IPS-18a (cell line): ENCODE results near the gene ENPP5.

Experiments used
- H3K27ac ChIP-seq: one replicate; pipeline ENCODE4 v1.5.1; 2013; ENCODE audit warnings: low read length
- H3K27me3 ChIP-seq: one replicate; pipeline ENCODE4 v1.6.1; 2013; ENCODE audit warnings: mild to moderate bottlenecking, low read length; ENCODE audit not compliant: control insufficient read depth, insufficient read depth
- H3K36me3 ChIP-seq: one replicate; pipeline ENCODE4 v1.6.1; 2013; ENCODE audit warnings: low read depth, low read length; ENCODE audit not compliant: control insufficient read depth
- H3K4me1 ChIP-seq: one replicate; pipeline ENCODE4 v1.6.1; 2013; ENCODE audit warnings: low read depth, low read length; ENCODE audit not compliant: control insufficient read depth
- H3K4me3 ChIP-seq: one replicate; pipeline ENCODE4 v1.5.1; 2013; ENCODE audit warnings: low read length
- H3K9ac ChIP-seq: one replicate; pipeline ENCODE4 v1.6.1; 2013; ENCODE audit warnings: mild to moderate bottlenecking, low read length, moderate library complexity
- H3K9me3 ChIP-seq: one replicate; pipeline ENCODE4 v1.6.1; 2013; ENCODE audit warnings: low read depth, low read length; ENCODE audit not compliant: control insufficient read depth

The ENPP5 gene, protein sequence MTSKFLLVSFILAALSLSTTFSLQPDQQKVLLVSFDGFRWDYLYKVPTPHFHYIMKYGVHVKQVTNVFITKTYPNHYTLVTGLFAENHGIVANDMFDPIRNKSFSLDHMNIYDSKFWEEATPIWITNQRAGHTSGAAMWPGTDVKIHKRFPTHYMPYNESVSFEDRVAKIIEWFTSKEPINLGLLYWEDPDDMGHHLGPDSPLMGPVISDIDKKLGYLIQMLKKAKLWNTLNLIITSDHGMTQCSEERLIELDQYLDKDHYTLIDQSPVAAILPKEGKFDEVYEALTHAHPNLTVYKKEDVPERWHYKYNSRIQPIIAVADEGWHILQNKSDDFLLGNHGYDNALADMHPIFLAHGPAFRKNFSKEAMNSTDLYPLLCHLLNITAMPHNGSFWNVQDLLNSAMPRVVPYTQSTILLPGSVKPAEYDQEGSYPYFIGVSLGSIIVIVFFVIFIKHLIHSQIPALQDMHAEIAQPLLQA

DNA sequence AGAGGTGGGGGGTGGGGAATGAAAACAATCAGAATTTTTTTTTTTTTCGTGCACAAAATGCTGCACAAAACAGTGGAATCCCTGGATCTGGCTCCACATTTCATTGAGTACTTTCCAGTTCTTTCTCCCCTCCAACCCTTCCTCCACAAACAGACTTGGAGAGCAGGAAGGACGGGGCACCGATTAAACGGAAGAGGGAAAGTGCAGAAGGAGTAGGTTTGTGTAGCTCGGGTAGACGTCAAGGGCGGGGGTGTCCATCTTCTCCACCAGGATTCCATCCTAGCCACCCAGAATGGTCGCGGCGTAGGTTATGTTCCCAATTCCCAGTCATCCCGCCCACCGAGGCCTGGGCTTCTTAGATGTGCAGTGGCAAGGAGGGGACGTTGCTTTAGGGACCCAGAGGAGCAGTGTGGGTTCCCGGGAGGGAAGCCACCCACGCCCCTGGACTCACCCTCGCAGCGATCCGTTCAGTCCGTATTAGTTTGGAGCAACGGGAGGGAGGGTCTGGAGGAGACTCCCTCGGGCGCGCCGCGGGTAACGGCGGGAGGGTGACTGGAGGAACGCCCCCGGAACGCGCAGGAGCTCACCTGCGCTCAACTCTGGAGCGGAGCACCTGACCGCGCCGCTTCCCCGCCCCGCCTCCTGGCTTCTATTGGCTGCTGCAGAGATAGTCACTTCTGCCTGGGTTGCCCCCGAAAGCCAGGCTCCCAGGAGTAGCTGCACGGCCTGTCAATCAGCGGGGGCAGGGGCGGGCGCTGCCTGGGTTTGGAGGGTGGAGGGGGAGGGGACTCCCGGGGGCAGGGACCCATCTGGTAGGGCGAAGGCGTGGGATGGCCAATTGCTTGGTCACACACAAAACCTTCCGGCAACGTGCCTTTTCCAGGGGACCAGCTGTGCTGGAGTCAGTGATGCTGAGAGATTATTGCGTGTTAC, at the start of gene ENPP5:
Gene ENPP5 (minus strand): TSS at position 624 of the 933 bp plus-strand sequence. CDS start 2,718 bp downstream, outside the sequence.
- Histone ChIP-seq H3K4me3 (peak within 1 kb of the TSS; percentile 95), H3K4me1 (no peaks in the 10 kb centered on the region), H3K27ac (peak within 1 kb of the TSS; percentile 51), H3K9ac (peak within 1 kb of the TSS; percentile 71), H3K27me3 (no peaks in the 10 kb centered on the region), H3K36me3 (no peaks in the 10 kb centered on the region), H3K9me3 (no peaks in the 10 kb centered on the region)

DNA sequence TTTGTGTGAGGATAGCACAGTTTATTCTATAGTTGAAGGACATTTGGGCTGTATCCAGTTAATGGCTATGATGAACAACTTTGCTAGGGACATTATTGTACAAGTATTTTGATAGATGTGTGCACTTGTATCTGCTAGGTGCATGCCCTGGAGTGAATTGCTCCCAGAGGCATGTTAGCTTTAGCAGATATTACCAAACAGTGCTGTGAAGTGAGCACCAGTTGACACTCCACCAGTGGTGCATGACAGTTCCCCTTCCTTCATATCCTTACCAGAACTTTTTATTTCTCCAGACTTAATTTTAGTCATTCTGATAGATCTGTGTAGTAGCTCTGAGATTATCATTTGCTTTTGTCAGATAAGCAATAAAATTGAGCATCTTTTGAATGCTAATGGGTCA, 48.9 kb upstream of the ENPP5 start:
- Histone ChIP-seq H3K4me3 (no peak overlapping the region), H3K36me3 (no peaks in the 10 kb centered on the region), H3K9ac (no peak overlapping the region), H3K27me3 (peaks cover 18% of the 10 kb centered on the region), H3K27ac (no peak overlapping the region), H3K9me3 (no peaks in the 10 kb centered on the region), H3K4me1 (no peaks in the 10 kb centered on the region)

DNA sequence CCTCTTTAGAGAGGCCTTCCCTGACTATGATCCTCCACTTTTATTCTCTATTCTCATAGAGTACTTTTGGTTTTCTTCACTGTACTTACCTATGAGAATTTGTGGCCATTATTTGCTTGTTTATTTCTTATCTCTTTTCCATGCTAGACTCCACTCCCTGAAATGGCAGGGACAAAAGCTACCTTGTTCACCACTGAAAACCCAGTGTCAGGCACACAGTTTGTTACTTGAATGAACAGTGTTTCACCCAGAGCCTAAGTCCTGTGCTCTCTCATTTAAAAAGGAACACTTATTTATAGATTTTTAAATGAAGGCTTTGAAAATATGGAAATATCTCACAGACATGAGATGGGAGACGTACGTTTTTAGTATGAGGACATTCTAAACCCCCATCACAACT, 47.7 kb upstream of the ENPP5 start:
- H3K9ac ChIP-seq: no peak overlapping the region
- no peaks in the 10 kb centered on the region for H3K4me1 ChIP-seq
- H3K9me3 ChIP-seq: no peaks in the 10 kb centered on the region
- peaks cover 21% of the 10 kb centered on the region for H3K27me3 ChIP-seq
- no peak overlapping the region for H3K27ac ChIP-seq
- no peak overlapping the region for H3K4me3 ChIP-seq
- no peaks in the 10 kb centered on the region for H3K36me3 ChIP-seq

DNA sequence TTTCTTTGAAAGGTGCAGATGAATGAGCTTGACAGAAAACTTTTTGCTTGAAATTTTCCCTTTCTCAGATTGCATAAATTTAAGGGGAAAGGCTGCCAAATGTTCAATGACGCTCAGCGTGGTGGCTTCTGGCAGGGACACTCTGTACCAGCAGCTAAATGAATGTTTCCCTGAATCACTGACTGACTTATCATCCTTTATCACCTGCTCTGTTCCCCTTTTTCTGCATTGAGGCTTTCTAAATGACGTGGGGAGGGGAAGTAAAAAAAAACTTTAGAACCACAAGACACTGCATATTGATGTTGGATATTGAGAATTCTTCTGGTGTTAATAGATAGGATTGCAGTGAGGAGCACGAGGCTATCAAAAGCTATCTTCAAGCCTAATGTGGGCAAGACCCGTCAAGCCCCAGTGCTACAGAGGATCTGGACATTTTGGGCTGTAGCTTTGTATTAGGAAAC, 46.9 kb upstream of the ENPP5 start:
- no peak overlapping the region for H3K9ac ChIP-seq
- H3K9me3 ChIP-seq: no peaks in the 10 kb centered on the region
- H3K27ac ChIP-seq: no peak overlapping the region
- no peaks in the 10 kb centered on the region for H3K36me3 ChIP-seq
- H3K4me3 ChIP-seq: no peak overlapping the region
- H3K4me1 ChIP-seq: no peaks in the 10 kb centered on the region
- peaks cover 21% of the 10 kb centered on the region for H3K27me3 ChIP-seq

DNA sequence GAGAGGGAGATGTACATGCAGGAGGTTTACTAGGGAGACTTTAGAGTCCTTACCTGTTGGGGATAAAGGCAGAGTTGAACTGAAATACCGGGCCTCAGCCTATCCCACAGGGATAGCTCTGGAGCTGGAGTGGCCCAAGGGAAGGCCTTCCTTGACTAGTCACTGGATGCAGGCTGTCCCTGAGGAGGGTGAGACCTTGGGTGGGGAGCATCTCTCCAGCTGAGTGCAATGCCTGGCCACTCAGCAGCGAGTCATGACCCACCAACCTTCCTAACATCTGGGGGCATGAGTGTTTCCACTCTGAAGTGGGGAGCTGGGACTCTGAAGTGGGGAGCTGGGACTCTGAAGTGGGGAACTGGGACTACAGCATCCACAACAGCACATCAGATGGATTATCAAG, 46.1 kb upstream of the ENPP5 start:
- Histone ChIP-seq H3K27ac (no peak overlapping the region), H3K9me3 (no peaks in the 10 kb centered on the region), H3K36me3 (no peaks in the 10 kb centered on the region), H3K9ac (no peak overlapping the region), H3K27me3 (peaks cover 21% of the 10 kb centered on the region), H3K4me1 (no peaks in the 10 kb centered on the region), H3K4me3 (no peak overlapping the region)

DNA sequence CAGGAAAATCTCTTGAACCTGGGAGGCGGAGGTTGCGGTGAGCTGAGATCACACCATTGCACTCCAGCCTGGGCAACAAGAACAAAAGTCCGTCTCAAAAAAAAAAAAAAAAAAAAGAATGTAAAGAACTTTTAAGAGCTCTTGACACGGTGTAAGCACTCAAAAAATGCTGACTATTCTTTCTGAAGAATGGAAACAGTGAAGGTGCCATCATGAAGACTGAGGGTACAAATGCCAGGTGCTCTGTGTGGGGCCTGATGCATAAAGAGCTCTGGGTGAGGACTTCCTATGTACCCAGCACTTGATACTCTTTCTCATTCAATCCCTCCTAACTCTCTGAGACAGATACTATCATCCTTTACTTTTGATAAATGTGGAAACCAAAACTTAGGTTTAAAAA, 45.0 kb upstream of the ENPP5 start:
- no peak overlapping the region for H3K27ac ChIP-seq
- no peak overlapping the region for H3K9ac ChIP-seq
- peaks cover 21% of the 10 kb centered on the region for H3K27me3 ChIP-seq
- no peak overlapping the region for H3K4me3 ChIP-seq
- H3K9me3 ChIP-seq: no peaks in the 10 kb centered on the region
- no peaks in the 10 kb centered on the region for H3K4me1 ChIP-seq
- H3K36me3 ChIP-seq: no peaks in the 10 kb centered on the region

DNA sequence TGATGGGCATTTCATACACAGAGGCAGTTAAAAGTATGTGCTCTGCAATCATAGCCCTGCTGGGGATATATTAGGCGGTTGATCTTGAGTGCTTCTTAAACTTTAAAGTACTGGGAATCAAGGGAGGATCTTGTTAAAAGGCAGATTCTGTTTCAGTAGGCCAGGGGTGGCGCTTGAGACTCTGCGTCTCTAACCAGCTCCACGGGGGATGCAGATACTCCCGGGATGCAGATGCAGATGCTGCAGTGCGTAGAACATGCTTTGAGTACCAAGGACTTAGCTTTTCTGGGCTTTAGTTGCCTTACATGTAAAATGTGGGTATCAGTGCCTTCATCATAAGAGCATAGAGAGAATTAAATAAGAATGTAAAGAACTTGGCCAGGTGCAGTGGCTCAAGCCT, 44.4 kb upstream of the ENPP5 start:
- H3K9ac ChIP-seq: no peak overlapping the region
- no peaks in the 10 kb centered on the region for H3K4me1 ChIP-seq
- H3K27ac ChIP-seq: no peak overlapping the region
- H3K36me3 ChIP-seq: no peaks in the 10 kb centered on the region
- peaks cover 21% of the 10 kb centered on the region for H3K27me3 ChIP-seq
- no peak overlapping the region for H3K4me3 ChIP-seq
- no peaks in the 10 kb centered on the region for H3K9me3 ChIP-seq

DNA sequence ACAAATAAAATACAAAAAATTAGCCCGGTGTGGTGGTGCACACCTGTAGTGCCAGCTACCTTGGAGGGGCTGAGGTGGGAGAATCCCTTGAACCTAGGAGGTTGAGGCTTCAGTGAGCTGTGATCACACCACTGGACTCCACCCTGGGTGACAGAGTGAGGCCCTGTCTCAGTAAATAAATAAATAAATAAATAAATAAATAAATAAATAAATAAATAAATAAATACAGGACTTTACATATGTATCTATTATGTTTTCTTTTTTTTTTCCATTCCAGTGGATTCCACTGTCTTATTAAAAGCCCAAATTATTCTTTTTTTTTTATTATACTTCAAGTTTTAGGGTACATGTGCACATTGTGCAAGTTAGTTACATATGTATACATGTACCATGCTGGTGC, 41.1 kb upstream of the ENPP5 start:
- peaks cover 21% of the 10 kb centered on the region for H3K27me3 ChIP-seq
- no peak overlapping the region for H3K27ac ChIP-seq
- no peaks in the 10 kb centered on the region for H3K36me3 ChIP-seq
- no peaks in the 10 kb centered on the region for H3K9me3 ChIP-seq
- no peaks in the 10 kb centered on the region for H3K4me1 ChIP-seq
- no peak overlapping the region for H3K9ac ChIP-seq
- H3K4me3 ChIP-seq: no peak overlapping the region

DNA sequence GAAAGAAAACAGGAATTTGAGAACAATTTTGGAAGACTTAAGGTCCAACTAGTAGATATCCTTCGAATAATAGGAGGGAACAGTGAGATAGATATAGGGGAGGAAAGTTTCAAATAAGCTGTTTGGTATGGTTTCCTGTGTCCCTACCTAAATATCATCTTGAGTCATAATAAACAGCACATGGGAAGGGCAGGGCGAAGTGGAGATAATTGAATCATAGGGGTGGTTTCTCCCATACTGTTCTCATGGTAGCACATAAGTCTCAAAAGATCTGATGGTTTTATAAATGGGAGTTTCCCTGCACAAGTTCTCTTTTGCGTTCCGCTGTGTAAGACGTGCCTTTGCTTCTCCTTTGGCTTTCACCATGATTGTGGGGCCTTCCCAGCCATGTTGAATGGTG, 39.5 kb upstream of the ENPP5 start:
- H3K4me1 ChIP-seq: no peaks in the 10 kb centered on the region
- peaks cover 9% of the 10 kb centered on the region for H3K27me3 ChIP-seq
- no peaks in the 10 kb centered on the region for H3K36me3 ChIP-seq
- H3K9ac ChIP-seq: no peak overlapping the region
- no peak overlapping the region for H3K27ac ChIP-seq
- H3K4me3 ChIP-seq: no peak overlapping the region
- H3K9me3 ChIP-seq: no peaks in the 10 kb centered on the region

DNA sequence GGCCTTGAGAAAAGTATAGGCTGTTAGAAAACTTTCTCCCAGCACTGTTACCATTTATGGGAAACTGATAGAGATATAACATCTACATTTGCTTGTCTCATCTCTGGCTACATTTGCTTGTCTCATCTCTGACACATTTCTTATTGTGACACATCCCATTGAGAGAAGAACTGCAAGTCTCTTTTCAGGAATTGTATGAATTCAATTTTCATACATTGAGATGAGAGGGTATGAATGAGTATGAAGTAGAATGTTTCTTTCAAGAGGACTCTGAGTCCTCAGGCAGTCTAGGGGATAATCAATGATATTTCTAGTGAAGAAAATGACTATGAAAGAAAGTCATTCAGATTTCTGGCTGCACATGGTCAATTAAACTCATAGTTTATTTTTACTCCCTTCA, 37.5 kb upstream of the ENPP5 start:
- no peak overlapping the region for H3K27ac ChIP-seq
- no peak overlapping the region for H3K9ac ChIP-seq
- no peaks in the 10 kb centered on the region for H3K9me3 ChIP-seq
- H3K4me3 ChIP-seq: no peak overlapping the region
- H3K27me3 ChIP-seq: no peaks in the 10 kb centered on the region
- H3K4me1 ChIP-seq: no peaks in the 10 kb centered on the region
- H3K36me3 ChIP-seq: no peaks in the 10 kb centered on the region

DNA sequence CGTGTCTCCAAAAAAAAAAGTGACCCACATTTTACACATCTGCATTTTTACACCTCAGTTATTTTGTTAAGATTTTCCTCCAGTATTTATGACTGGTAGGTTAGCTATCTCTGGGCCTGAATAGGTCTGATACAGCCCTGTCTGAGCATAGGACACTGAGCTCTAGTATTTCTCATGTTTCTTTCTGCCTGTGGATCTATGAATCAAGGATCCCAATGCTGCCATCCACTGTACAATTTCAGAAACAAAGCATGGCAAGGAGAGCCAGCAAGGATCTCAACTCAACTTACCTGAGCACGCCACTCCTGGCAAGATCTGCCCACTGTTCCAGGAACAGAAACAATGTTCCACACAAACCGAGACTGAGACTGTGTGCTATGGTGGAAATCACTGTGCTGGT, 36.4 kb upstream of the ENPP5 start:
- Histone ChIP-seq H3K27me3 (no peaks in the 10 kb centered on the region), H3K9ac (no peak overlapping the region), H3K4me1 (no peaks in the 10 kb centered on the region), H3K27ac (no peak overlapping the region), H3K9me3 (no peaks in the 10 kb centered on the region), H3K36me3 (no peaks in the 10 kb centered on the region), H3K4me3 (no peak overlapping the region)
